ENCODE data around the gene LAD1.

Gene LAD1

DNA sequence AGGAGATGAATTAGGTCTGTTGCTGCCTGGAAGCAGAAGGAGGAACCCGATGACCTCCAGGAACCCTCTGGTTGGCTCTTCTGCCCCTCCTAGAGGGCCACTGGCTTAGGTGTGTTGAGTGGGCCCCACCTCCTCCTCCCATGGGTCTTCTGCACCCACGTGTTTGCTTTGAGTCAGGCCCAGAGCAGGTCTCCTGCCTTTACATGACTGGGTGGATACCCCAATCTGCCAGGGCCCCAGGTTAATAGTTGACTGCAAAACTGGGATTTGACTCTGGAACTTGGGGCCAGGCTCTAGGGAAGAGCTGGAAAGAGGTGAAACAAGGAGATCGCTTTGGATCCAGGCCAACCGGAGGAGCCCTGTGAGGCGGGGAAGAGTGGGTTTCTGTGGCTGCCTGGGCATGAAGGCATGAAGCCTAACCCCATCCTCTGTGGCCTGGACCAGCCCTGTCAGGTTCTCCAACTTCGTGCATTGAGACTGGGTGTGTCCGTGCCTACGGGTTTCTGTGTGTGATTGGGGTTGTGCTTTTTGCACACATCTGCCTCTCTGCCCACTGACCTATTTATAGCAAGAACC is 7.8 kb upstream of the LAD1 start:
- peaks cover 16% of the 10 kb centered on the region for H3K27me3 Mint-ChIP-seq
- H3K36me3 Mint-ChIP-seq = no peaks in the 10 kb centered on the region
- no peak overlapping the region for H3K27ac Mint-ChIP-seq
- DNase-seq (ENCODE audit: low spot score in 2 of 2) = no peak
- peaks cover 12% of the 10 kb centered on the region for H3K4me1 Mint-ChIP-seq
- ATAC-seq (ENCODE audit: low read depth) = no peak
- no peaks in the 10 kb centered on the region for H3K9me3 Mint-ChIP-seq
- H3K4me3 Mint-ChIP-seq = no peak overlapping the region

- ATAC-seq (ENCODE audit: low read depth) (no peak), DNase-seq (ENCODE audit: low spot score in 2 of 2) (no peak)
- Mint-ChIP-seq H3K27ac (no peak overlapping the region), H3K4me3 (no peak overlapping the region), H3K4me1 (peaks cover 12% of the 10 kb centered on the region), H3K27me3 (peaks cover 16% of the 10 kb centered on the region), H3K36me3 (no peaks in the 10 kb centered on the region), H3K9me3 (no peaks in the 10 kb centered on the region)
Measured at GRCh38 chr1:201405484-201405831, 6.3 kb upstream of the LAD1 start.

GRCh38 chr1:201404722-201405483 is 5.8 kb upstream of the LAD1 start:
- peaks cover 12% of the 10 kb centered on the region for H3K4me1 Mint-ChIP-seq
- H3K27me3 Mint-ChIP-seq = peaks cover 14% of the 10 kb centered on the region
- no peaks in the 10 kb centered on the region for H3K9me3 Mint-ChIP-seq
- no peak for ATAC-seq (ENCODE audit: low read depth)
- no peak for DNase-seq (ENCODE audit: low spot score in 2 of 2)
- H3K27ac Mint-ChIP-seq = no peak overlapping the region
- no peaks in the 10 kb centered on the region for H3K36me3 Mint-ChIP-seq
- H3K4me3 Mint-ChIP-seq = no peak overlapping the region

- Mint-ChIP-seq H3K27me3 (peaks cover 11% of the 10 kb centered on the region), H3K4me3 (no peak overlapping the region), H3K36me3 (no peaks in the 10 kb centered on the region), H3K27ac (no peak overlapping the region), H3K4me1 (peaks cover 12% of the 10 kb centered on the region), H3K9me3 (no peaks in the 10 kb centered on the region)
- ATAC-seq (ENCODE audit: low read depth) (no peak), DNase-seq (ENCODE audit: low spot score in 2 of 2) (no peak)
Measured at GRCh38 chr1:201404055-201404454, 4.9 kb upstream of the LAD1 start.

DNA sequence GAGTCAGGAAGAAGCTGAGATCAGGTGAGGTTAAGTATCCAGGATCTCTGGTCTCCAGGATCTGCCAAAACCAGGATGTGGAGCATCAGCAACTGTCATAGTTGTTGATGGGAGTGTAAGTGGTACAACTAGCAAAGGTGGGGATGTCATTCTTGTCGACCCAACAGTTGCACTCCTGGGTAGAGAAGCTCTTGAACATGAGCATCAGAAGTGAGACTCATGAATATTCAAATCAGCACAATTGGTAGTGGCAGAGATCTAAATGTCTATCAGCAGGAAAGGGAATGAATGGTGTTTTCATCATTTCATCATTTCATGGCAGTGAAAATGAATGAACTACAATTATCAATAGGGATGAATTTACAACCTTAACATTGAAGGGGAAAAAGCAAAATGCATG is 4.2 kb upstream of the LAD1 start:
- peaks cover 11% of the 10 kb centered on the region for H3K27me3 Mint-ChIP-seq
- no peak for ATAC-seq (ENCODE audit: low read depth)
- H3K4me1 Mint-ChIP-seq = peaks cover 12% of the 10 kb centered on the region
- no peak overlapping the region for H3K27ac Mint-ChIP-seq
- no peaks in the 10 kb centered on the region for H3K36me3 Mint-ChIP-seq
- H3K9me3 Mint-ChIP-seq = no peaks in the 10 kb centered on the region
- H3K4me3 Mint-ChIP-seq = no peak overlapping the region
- DNase-seq (ENCODE audit: low spot score in 2 of 2) = no peak

- H3K4me1 Mint-ChIP-seq = peaks cover 6% of the 10 kb centered on the region
- H3K9me3 Mint-ChIP-seq = no peaks in the 10 kb centered on the region
Measured at GRCh38 chr1:201401700-201402099, 2.6 kb upstream of the LAD1 start.

GRCh38 chr1:201400852-201401230 is 1.7 kb upstream of the LAD1 start:
- H3K9me3 Mint-ChIP-seq = no peaks in the 10 kb centered on the region
- no peak overlapping the region for H3K4me3 Mint-ChIP-seq

More at GRCh38 chr1:201401700-201402099, 2.6 kb upstream of the LAD1 start:
- peaks cover 13% of the 10 kb centered on the region for H3K27me3 Mint-ChIP-seq
- no peak for DNase-seq (ENCODE audit: low spot score in 2 of 2)
- ATAC-seq (ENCODE audit: low read depth) = no peak
- no peaks in the 10 kb centered on the region for H3K36me3 Mint-ChIP-seq
- H3K4me3 Mint-ChIP-seq = no peak overlapping the region
- no peak overlapping the region for H3K27ac Mint-ChIP-seq

DNA sequence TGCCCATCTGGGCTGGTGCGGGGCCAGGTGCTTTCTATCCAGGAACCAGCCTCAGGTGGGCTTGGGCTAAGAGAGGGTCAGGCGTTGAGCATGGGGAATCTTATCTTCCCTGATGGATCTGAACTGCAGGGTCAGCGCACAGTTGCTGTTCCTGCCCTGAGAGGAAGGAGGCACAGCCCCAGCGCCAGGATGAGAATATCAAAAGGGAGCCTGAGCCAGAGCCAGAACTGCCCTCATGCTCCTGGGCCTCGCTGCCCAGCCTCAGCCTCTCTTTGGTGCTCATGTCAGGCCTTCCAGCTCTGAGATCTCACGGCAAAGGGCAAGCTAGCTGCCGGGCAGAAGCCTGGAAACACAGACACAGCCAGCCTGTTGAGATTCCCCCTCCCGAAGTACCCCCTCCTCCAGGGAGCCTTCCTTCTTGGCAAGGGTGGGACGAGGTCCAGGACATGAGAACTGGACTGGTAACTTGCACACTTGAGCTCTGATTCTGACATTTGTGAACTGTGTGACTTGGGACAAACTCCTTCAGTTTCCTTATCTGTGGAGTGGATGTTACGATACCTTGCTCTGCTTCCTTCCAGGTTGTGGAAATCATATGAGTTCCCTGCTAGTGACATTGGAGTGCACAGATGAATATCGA is 1.2 kb upstream of the LAD1 start:
- no peak overlapping the region for H3K4me3 Mint-ChIP-seq
- no peak overlapping the region for H3K27ac Mint-ChIP-seq
- no peaks in the 10 kb centered on the region for H3K4me1 Mint-ChIP-seq
- H3K9me3 Mint-ChIP-seq = no peaks in the 10 kb centered on the region
- no peak for DNase-seq (ENCODE audit: low spot score in 2 of 2)
- no peak for ATAC-seq (ENCODE audit: low read depth)
- H3K36me3 Mint-ChIP-seq = no peaks in the 10 kb centered on the region
- H3K27me3 Mint-ChIP-seq = peaks cover 14% of the 10 kb centered on the region

More at GRCh38 chr1:201400852-201401230, 1.7 kb upstream of the LAD1 start:
- ATAC-seq (ENCODE audit: low read depth) = no peak
- Mint-ChIP-seq H3K27me3 (peaks cover 13% of the 10 kb centered on the region), H3K27ac (no peak overlapping the region), H3K36me3 (no peaks in the 10 kb centered on the region), H3K4me1 (peaks cover 4% of the 10 kb centered on the region)
- DNase-seq (ENCODE audit: low spot score in 2 of 2) = no peak

GRCh38 chr1:201399352-201400126 is 415 bp upstream of the LAD1 start:
- DNase-seq (ENCODE audit: low spot score in 2 of 2) (no peak), ATAC-seq (ENCODE audit: low read depth) (no peak)
- no peaks in the 10 kb centered on the region for H3K9me3 Mint-ChIP-seq
- H3K4me3 Mint-ChIP-seq = no peak overlapping the region
- H3K4me1 Mint-ChIP-seq = no peaks in the 10 kb centered on the region
- H3K36me3 Mint-ChIP-seq = no peaks in the 10 kb centered on the region
- no peak overlapping the region for H3K27ac Mint-ChIP-seq
- H3K27me3 Mint-ChIP-seq = peaks cover 15% of the 10 kb centered on the region

- no peak overlapping the region for H3K27ac Mint-ChIP-seq
- no peaks in the 10 kb centered on the region for H3K9me3 Mint-ChIP-seq
- no peak for ATAC-seq (ENCODE audit: low read depth)
- H3K36me3 Mint-ChIP-seq = no peaks in the 10 kb centered on the region
- H3K4me1 Mint-ChIP-seq = no peaks in the 10 kb centered on the region
- H3K4me3 Mint-ChIP-seq = no peak overlapping the region
- DNase-seq (ENCODE audit: low spot score in 2 of 2) = no peak
- H3K27me3 Mint-ChIP-seq = peaks cover 15% of the 10 kb centered on the region
Measured at GRCh38 chr1:201397675-201398074, 1.4 kb downstream of the LAD1 start.

- Mint-ChIP-seq H3K9me3 (no peaks in the 10 kb centered on the region), H3K27ac (no peak overlapping the region), H3K4me3 (no peak overlapping the region), H3K4me1 (no peaks in the 10 kb centered on the region), H3K27me3 (peaks cover 20% of the 10 kb centered on the region), H3K36me3 (no peaks in the 10 kb centered on the region)
- DNase-seq (ENCODE audit: low spot score in 2 of 2) = no peak
- no peak for ATAC-seq (ENCODE audit: low read depth)
Measured at GRCh38 chr1:201396861-201397464, 2.2 kb downstream of the LAD1 start.

- ATAC-seq (ENCODE audit: low read depth) = no peak
- H3K27ac Mint-ChIP-seq = no peak overlapping the region
- no peak overlapping the region for H3K4me3 Mint-ChIP-seq
- H3K9me3 Mint-ChIP-seq = no peaks in the 10 kb centered on the region
- H3K36me3 Mint-ChIP-seq = no peaks in the 10 kb centered on the region
- H3K27me3 Mint-ChIP-seq = peaks cover 23% of the 10 kb centered on the region
- no peak for DNase-seq (ENCODE audit: low spot score in 2 of 2)
- no peaks in the 10 kb centered on the region for H3K4me1 Mint-ChIP-seq
Measured at GRCh38 chr1:201395936-201396335, 3.2 kb downstream of the LAD1 start.

- no peak for ATAC-seq (ENCODE audit: low read depth)
- Mint-ChIP-seq H3K36me3 (no peaks in the 10 kb centered on the region), H3K27ac (no peak overlapping the region), H3K9me3 (no peaks in the 10 kb centered on the region), H3K27me3 (peaks cover 20% of the 10 kb centered on the region), H3K4me1 (no peaks in the 10 kb centered on the region), H3K4me3 (no peak overlapping the region)
- DNase-seq (ENCODE audit: low spot score in 2 of 2) = no peak
Measured at GRCh38 chr1:201394591-201394990, 4.5 kb downstream of the LAD1 start.

- DNase-seq (ENCODE audit: low spot score in 2 of 2) (no peak), ATAC-seq (ENCODE audit: low read depth) (no peak)
- Mint-ChIP-seq H3K4me3 (no peak overlapping the region), H3K9me3 (no peaks in the 10 kb centered on the region), H3K4me1 (no peaks in the 10 kb centered on the region), H3K27me3 (peaks cover 18% of the 10 kb centered on the region), H3K36me3 (no peaks in the 10 kb centered on the region), H3K27ac (no peak overlapping the region)
Measured at GRCh38 chr1:201393076-201393475, 6.0 kb downstream of the LAD1 start.

Data from memory B cell (primary cell).